Measurements from ENCODE around the gene FMO2.

DNA sequence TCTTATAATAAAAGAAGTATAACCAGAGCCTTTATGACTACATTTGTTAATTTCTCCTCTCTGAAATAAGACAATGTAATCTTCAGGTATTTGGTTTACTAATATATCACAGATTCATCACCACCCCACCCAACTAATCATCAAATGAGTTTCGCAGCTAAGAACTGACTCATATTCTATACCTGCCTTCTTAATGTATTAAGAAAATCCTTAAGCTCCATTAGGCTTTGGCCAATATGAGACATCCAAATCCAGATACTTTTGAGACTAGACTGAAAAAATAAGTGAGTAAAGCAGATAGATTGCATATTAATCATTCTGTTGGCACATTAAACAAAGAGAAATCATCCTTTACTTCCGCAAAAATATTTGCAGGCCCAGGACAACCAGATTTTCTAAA is 18.7 kb upstream of the FMO2 start:
- TF ChIP-seq HDAC2 (IDR thresholded peaks at IDR 0.05; ENCODE audit: borderline replicate concordance in 1 of 2, low read depth in 2 of 2, low read length in 2 of 2) (no peak), EZH2 (IDR thresholded peaks at IDR 0.05; ENCODE audit: low read depth, low read length, severe bottlenecking) (no peak), KDM1A (IDR thresholded peaks at IDR 0.05; ENCODE audit: borderline replicate concordance, low read length) (no peak), SUZ12 (IDR thresholded peaks at IDR 0.05; ENCODE audit: low read length) (no peak)
- TF ChIP-seq, protein P1, sequence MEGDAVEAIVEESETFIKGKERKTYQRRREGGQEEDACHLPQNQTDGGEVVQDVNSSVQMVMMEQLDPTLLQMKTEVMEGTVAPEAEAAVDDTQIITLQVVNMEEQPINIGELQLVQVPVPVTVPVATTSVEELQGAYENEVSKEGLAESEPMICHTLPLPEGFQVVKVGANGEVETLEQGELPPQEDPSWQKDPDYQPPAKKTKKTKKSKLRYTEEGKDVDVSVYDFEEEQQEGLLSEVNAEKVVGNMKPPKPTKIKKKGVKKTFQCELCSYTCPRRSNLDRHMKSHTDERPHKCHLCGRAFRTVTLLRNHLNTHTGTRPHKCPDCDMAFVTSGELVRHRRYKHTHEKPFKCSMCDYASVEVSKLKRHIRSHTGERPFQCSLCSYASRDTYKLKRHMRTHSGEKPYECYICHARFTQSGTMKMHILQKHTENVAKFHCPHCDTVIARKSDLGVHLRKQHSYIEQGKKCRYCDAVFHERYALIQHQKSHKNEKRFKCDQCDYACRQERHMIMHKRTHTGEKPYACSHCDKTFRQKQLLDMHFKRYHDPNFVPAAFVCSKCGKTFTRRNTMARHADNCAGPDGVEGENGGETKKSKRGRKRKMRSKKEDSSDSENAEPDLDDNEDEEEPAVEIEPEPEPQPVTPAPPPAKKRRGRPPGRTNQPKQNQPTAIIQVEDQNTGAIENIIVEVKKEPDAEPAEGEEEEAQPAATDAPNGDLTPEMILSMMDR (IDR thresholded peaks at IDR 0.05; ENCODE audit: control extremely low read depth in 1 of 3, insufficient read depth in 1 of 3, low read depth in 1 of 3, low read length in 3 of 3), result no peak
- TF ChIP-seq, protein P2, sequence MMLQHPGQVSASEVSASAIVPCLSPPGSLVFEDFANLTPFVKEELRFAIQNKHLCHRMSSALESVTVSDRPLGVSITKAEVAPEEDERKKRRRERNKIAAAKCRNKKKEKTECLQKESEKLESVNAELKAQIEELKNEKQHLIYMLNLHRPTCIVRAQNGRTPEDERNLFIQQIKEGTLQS (IDR thresholded peaks at IDR 0.05; ENCODE audit: insufficient read depth, low read depth, low read length), result no peak

Measured in H1 (cell line).